HG03095 (cell line): Measurements from ENCODE around the gene ATP5F1E.

Experiments
- ATAC-seq: cut with Tn5 transposase; IDR thresholded peaks from one replicate; pipeline ENCODE4 v1.9.1; 2021; ENCODE audit warnings: moderate library complexity; ENCODE audit not compliant: unreplicated experiment

The ATP5F1E gene

GRCh38 chr20:59032023-59032712, at the start of gene ATP5F1E:
ATP5F1E (minus strand) TSS chr20:59032335; CDS start chr20:59032251, 84 bp downstream.
- ATAC-seq, result peak; percentile 90

- no peak for ATAC-seq
Observed at GRCh38 chr20:59081036-59081435, 48.9 kb upstream of the ATP5F1E start.

- no peak for ATAC-seq
Observed at GRCh38 chr20:59078231-59078630, 46.1 kb upstream of the ATP5F1E start.

DNA sequence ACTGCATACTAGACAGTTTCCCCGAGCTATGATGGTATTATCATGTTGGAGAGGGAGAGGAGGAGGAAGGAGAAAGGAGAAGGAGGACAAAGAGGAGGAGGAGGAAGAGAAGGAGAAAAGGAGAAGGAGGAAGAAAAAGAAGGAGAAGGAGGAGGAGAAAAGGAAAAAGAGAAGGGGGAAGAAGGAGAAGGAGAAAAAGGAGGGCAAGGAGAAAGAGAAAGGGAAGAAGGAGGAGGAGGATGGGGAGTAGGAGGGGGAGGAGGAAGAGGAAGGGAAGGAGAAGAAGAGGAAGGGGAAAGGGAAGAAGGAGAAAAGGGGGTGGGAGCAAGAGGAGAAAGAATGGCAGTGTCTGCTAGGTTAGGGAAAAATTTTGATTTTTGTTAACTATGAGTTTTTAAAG, 45.6 kb upstream of the ATP5F1E start:
- no peak for ATAC-seq

DNA sequence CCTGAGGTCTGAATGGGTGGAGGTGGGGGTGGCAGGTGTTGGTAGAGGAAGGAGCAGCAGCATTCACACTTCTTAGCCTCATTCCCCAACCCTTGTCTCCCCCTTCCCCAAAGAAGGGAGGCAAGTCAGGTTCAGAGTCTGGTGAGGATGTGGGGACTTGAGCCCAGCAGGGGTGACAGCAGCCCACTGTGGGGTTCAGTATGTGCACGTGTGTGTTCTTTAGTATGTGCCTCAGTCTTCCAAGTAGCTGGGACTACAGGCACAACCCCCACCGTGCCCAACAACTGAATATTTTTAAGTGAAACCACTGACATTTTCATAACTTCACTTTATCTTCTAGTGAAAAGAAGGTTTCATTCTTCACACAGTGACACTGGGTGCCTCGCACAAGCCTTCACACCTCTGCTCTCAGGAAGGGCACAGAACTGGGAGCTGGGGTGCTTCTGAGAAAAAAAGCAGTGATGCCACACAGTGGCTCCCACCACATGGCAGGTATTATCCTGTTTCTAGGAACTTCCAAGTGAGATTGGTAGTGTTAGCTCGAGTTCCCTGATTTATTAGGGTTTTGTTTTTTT, 43.9 kb upstream of the ATP5F1E start:
- no peak for ATAC-seq

GRCh38 chr20:59074456-59074855, 42.3 kb upstream of the ATP5F1E start:
- ATAC-seq, result no peak

GRCh38 chr20:59073582-59073981, 41.4 kb upstream of the ATP5F1E start:
- no peak for ATAC-seq

DNA sequence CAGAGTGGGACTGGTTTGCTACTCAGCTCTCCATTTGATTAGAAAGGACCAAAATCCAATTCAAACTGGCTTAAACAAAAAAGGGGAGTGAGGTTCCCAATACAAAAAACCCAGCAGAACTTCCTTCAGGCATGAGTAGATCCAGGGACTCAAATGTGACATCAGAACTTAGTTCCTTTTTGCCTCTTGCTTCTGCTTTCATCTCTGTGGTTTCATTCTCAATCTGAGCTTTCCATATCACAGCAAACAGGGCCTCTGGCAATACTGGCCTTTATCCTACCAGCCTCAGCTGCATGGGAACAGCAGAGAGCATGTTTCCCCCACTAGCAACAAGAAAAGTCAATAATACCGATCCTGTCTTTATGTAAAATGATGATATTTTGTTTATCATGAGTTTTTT, 39.1 kb upstream of the ATP5F1E start:
- no peak for ATAC-seq

- ATAC-seq, result no peak
Observed at GRCh38 chr20:59069026-59069425, 36.9 kb upstream of the ATP5F1E start.

- ATAC-seq, result no peak
Observed at GRCh38 chr20:59068534-59068933, 36.4 kb upstream of the ATP5F1E start.

- no peak for ATAC-seq
Observed at GRCh38 chr20:59064214-59064722, 32.1 kb upstream of the ATP5F1E start.

DNA sequence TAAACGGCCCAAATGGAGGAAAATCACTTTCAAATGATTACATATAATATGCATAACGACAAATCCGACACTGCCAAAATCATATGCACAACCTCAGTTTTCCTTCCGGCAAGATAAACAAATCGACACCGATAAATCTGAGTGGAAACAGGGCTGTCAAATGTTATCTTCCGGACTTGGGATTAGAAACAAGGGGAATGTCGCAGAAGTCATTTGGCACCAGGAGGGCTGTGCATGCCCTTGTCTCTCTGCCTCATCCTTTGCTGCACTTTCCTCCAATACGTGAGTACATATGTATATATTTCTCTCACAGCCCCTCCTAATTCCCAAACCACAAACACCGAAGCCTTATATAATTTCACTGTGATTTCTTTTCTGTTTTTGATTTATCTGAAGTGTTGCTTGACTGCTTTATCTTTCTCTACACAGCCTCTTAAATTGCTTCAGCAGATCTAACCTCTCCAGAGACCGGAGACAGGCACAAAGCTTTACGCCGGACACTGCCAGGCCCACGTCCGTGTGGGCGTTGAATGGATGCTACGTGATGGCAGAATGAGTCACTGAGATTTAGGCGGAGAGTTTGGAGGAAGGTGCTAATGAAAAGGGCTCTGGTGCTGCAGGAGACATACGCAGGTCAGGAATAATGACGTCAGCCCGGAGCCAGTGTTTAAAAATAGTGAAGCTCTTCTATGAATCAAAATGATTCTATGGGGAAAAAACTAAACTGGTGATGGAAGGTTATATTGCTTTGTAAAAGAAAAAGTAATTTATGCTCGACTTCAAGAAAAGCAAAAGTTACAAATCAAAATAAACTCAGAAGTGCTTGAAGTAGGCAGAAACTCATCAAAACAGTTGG, 31.5 kb upstream of the ATP5F1E start:
- no peak for ATAC-seq

- ATAC-seq, result no peak
Observed at GRCh38 chr20:59062081-59062480, 29.9 kb upstream of the ATP5F1E start.

- ATAC-seq, result no peak
Observed at GRCh38 chr20:59055302-59055701, 23.2 kb upstream of the ATP5F1E start.

GRCh38 chr20:59051666-59052185, 19.6 kb upstream of the ATP5F1E start:
- no peak for ATAC-seq

GRCh38 chr20:59050437-59050836, 18.3 kb upstream of the ATP5F1E start:
- no peak for ATAC-seq

GRCh38 chr20:59048681-59049030, 16.5 kb upstream of the ATP5F1E start:
- no peak for ATAC-seq

DNA sequence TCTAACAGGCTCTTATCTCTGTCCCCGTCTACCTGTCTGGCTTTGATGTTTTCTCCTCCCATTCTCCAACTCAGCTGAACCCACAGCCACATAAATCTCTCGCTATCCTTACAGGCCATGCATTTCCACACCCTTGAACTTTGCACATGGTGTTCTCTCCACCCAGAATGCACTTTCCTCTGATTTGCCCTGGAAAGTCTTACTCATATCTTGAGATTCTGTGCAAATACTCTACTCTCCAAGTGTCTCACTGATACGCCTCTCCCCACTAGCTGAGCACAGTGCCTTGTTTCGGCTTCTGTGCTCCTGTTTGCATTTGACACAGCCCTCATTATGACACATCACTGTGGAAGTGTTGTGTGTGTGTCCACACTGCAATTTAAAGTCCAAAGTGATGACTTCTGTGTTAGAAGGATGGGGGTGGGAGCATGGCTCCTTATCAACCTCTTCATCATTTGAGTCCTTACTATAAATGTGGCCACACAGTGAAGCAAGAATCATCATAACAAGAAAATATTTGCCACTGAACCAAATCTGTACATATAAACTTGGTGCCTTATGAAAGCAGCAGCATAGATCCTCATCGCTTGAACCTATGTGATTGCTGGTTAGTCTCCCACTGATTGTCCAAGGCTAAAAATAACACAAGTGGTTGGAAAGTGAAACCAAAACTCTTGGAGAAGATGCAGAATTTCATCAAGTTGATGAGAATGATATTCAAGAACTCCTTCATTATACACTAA, 16.0 kb upstream of the ATP5F1E start:
- no peak for ATAC-seq

DNA sequence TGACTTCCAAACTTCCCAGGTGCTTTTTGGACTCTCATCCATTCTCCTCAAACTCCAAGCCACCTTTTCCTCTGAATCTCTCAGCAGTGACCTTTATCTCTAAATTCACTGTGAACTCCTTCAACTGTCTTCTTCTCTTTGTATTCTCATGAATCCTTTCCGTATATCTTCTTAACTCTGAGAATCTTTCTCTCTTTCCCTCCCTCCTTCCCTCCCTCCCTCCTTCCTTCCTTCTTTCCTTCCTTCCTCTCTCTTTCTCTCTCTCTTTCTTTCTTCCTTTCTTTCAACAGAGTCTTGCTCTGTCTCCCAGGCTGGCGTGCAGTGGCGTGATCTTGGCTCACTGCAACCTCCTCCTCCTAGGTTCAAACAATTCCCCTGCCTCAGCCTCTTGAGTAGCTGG, 14.7 kb upstream of the ATP5F1E start:
- ATAC-seq, result no peak

DNA sequence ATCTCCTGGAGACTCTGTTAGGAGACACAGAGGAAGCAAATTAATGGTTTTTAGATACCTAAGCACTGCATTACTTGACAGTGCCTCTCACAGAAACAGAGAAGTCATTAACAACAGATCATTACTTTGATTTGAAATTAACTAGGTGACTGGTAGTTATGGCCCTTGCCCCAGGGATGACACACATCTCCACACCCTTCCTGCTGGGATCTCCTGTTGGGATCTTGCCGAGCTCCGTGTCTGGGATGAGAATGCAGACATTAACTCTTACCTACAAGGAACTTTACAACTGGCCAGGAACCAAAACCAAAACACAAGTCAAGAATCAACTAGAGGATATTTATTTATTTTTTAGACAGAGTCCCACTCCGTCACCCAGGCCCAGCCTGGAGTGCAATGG, 12.7 kb upstream of the ATP5F1E start:
- ATAC-seq, result no peak

DNA sequence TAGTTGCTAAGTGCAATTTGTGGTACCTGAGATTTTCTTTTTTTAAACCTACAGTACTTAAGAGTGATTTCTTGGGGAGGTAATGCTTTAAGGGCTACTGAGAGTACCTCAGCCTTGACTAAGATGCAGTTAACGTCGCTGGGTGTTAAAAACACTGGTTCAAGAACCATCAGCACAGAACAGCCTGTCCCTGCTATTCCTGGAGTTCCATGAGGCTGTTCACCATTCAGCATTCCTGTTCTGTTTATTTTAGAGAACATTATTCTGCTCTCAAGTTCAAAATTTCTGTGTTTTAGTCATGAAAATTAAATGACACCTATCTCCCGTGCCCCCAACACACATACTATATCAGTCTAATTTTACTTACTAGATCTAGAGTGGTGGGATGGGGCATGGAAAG, 12.2 kb upstream of the ATP5F1E start:
- no peak for ATAC-seq
